ENCODE results near the gene HTT. TPM values are rescaled to one million over a fixed set of nuclear protein-coding genes. Genes with fewer than 3 reads are reported as not detected.

Gene HTT
- total RNA-seq, 1 experiment from 2014 or later, result 66.8 TPM

DNA sequence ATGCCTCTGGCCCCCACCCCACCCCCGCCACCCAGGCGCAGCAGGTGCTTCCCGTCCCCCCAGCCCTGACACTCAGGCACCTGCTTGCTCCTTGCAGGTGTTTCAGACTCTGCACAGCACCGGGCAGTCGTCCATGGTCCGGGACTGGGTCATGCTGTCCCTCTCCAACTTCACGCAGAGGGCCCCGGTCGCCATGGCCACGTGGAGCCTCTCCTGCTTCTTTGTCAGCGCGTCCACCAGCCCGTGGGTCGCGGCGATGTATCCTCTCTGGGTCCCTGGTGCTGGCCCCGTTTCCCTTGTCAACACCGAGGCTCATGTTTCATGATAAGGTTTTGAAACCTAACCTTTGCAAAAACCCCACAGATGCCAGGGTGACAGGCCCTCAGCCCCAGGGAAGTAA is 164.2 kb downstream of the HTT start:
- no TSS peak for BruUV-seq (replicated peaks)
- no peak overlapping the region for H3K27ac ChIP-seq (ENCODE audit: low read depth, low read length, poor library complexity, severe bottlenecking)
- no peak for TF ChIP-seq EZH2 (IDR thresholded peaks at IDR 0.05; ENCODE audit: borderline replicate concordance, low read depth, low read length, poor library complexity, severe bottlenecking)
- TF ChIP-seq, protein P1, sequence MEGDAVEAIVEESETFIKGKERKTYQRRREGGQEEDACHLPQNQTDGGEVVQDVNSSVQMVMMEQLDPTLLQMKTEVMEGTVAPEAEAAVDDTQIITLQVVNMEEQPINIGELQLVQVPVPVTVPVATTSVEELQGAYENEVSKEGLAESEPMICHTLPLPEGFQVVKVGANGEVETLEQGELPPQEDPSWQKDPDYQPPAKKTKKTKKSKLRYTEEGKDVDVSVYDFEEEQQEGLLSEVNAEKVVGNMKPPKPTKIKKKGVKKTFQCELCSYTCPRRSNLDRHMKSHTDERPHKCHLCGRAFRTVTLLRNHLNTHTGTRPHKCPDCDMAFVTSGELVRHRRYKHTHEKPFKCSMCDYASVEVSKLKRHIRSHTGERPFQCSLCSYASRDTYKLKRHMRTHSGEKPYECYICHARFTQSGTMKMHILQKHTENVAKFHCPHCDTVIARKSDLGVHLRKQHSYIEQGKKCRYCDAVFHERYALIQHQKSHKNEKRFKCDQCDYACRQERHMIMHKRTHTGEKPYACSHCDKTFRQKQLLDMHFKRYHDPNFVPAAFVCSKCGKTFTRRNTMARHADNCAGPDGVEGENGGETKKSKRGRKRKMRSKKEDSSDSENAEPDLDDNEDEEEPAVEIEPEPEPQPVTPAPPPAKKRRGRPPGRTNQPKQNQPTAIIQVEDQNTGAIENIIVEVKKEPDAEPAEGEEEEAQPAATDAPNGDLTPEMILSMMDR (conservative IDR thresholded peaks at IDR 0.05; ENCODE audit: low read depth, low read length), result no peak
- no peaks in the 10 kb centered on the region for H3K9me3 ChIP-seq (ENCODE audit: low read depth, low read length, poor library complexity, severe bottlenecking)
- no peak overlapping the region for H3K4me3 ChIP-seq (ENCODE audit: low read depth, low read length, poor library complexity, severe bottlenecking)
- POLR2A ChIA-PET (ENCODE audit: low non-redundant PET), result no interaction called here
- H3K27me3 ChIP-seq (replicated peaks; ENCODE audit: insufficient read depth, low read depth, low read length, poor library complexity), result no peaks in the 10 kb centered on the region
- intact Hi-C loops (cut with micrococcal nuclease; ENCODE audit: unreplicated experiment), result no loop called here
- no peak for DNase-seq (ENCODE audit: low spot score)
- CTCF ChIA-PET, result no interaction called here
- H3K4me1 ChIP-seq (ENCODE audit: insufficient read depth, low read length, poor library complexity, severe bottlenecking), result no peaks in the 10 kb centered on the region
- peaks cover 21% of the 10 kb centered on the region for H3K36me3 ChIP-seq (ENCODE audit: insufficient read depth, low read length, poor library complexity, severe bottlenecking)

DNA sequence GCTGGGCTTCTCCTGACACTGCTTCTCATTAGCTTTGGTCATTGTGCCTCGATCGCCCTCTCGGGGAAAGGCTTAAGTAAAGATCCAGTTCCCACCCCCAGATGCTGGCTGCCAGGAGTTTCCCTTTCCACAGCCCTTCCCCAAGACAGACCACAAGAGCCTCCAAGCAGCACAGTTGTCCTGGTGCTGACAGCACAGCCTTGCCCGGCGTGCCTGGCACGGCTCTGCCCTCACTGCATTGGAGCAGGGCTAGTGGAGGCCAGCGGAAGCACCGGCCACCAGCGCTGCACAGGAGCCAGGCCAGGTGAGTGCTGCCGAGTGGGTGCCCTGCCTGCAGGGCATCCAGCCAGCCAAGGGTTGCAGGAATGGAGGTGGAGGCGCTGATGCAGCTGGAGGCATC is 164.8 kb downstream of the HTT start:
- POLR2A ChIA-PET (ENCODE audit: low non-redundant PET), result no interaction called here
- intact Hi-C loops (cut with micrococcal nuclease; ENCODE audit: unreplicated experiment), result no loop called here
- TF ChIP-seq, protein P1 (conservative IDR thresholded peaks at IDR 0.05; ENCODE audit: low read depth, low read length), result no peak
- no peak for TF ChIP-seq EZH2 (IDR thresholded peaks at IDR 0.05; ENCODE audit: borderline replicate concordance, low read depth, low read length, poor library complexity, severe bottlenecking)
- no peaks in the 10 kb centered on the region for H3K27me3 ChIP-seq (replicated peaks; ENCODE audit: insufficient read depth, low read depth, low read length, poor library complexity)
- H3K4me1 ChIP-seq (ENCODE audit: insufficient read depth, low read length, poor library complexity, severe bottlenecking), result no peaks in the 10 kb centered on the region
- H3K9me3 ChIP-seq (ENCODE audit: low read depth, low read length, poor library complexity, severe bottlenecking), result no peaks in the 10 kb centered on the region
- CTCF ChIA-PET, result no interaction called here
- peaks cover 21% of the 10 kb centered on the region for H3K36me3 ChIP-seq (ENCODE audit: insufficient read depth, low read length, poor library complexity, severe bottlenecking)
- H3K27ac ChIP-seq (ENCODE audit: low read depth, low read length, poor library complexity, severe bottlenecking), result no peak overlapping the region
- no TSS peak for BruUV-seq (replicated peaks)
- DNase-seq (ENCODE audit: low spot score), result no peak
- no peak overlapping the region for H3K4me3 ChIP-seq (ENCODE audit: low read depth, low read length, poor library complexity, severe bottlenecking)

DNA sequence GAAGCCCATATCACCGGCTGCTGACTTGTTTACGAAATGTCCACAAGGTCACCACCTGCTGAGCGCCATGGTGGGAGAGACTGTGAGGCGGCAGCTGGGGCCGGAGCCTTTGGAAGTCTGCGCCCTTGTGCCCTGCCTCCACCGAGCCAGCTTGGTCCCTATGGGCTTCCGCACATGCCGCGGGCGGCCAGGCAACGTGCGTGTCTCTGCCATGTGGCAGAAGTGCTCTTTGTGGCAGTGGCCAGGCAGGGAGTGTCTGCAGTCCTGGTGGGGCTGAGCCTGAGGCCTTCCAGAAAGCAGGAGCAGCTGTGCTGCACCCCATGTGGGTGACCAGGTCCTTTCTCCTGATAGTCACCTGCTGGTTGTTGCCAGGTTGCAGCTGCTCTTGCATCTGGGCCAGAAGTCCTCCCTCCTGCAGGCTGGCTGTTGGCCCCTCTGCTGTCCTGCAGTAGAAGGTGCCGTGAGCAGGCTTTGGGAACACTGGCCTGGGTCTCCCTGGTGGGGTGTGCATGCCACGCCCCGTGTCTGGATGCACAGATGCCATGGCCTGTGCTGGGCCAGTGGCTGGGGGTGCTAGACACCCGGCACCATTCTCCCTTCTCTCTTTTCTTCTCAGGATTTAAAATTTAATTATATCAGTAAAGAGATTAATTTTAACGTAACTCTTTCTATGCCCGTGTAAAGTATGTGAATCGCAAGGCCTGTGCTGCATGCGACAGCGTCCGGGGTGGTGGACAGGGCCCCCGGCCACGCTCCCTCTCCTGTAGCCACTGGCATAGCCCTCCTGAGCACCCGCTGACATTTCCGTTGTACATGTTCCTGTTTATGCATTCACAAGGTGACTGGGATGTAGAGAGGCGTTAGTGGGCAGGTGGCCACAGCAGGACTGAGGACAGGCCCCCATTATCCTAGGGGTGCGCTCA is 165.8 kb downstream of the HTT start:
- Histone ChIP-seq H3K36me3 (ENCODE audit: insufficient read depth, low read length, poor library complexity, severe bottlenecking) (peaks cover 20% of the 10 kb centered on the region), H3K27me3 (replicated peaks; ENCODE audit: insufficient read depth, low read depth, low read length, poor library complexity) (no peaks in the 10 kb centered on the region), H3K4me1 (ENCODE audit: insufficient read depth, low read length, poor library complexity, severe bottlenecking) (no peaks in the 10 kb centered on the region), H3K27ac (ENCODE audit: low read depth, low read length, poor library complexity, severe bottlenecking) (no peak overlapping the region), H3K9me3 (ENCODE audit: low read depth, low read length, poor library complexity, severe bottlenecking) (no peaks in the 10 kb centered on the region), H3K4me3 (ENCODE audit: low read depth, low read length, poor library complexity, severe bottlenecking) (no peak overlapping the region)
- POLR2A ChIA-PET (ENCODE audit: low non-redundant PET), result no interaction called here
- DNase-seq (ENCODE audit: low spot score), result no peak
- TF ChIP-seq, protein P1 (conservative IDR thresholded peaks at IDR 0.05; ENCODE audit: low read depth, low read length), result no peak
- no peak for TF ChIP-seq EZH2 (IDR thresholded peaks at IDR 0.05; ENCODE audit: borderline replicate concordance, low read depth, low read length, poor library complexity, severe bottlenecking)
- intact Hi-C loops (cut with micrococcal nuclease; ENCODE audit: unreplicated experiment), result no loop called here
- CTCF ChIA-PET, result no interaction called here
- BruUV-seq (replicated peaks), result no TSS peak
